GM23338 (cell line): ENCODE measurements around the gene SGCD.

Experiments
- CREB1 ChIP-seq: fragments of 250-450 bp; sonication (Bioruptor Pico); IDR thresholded peaks from 2 replicates; pipeline ENCODE4 v1.5.0; 2020; ENCODE audit warnings: low read depth, mild to moderate bottlenecking, moderate library complexity
- EZH2 ChIP-seq: fragments of 200-600 bp; sonication (generic); IDR thresholded peaks from one replicate; pipeline ENCODE4 v1.8.0; 2017; ENCODE audit warnings: antibody characterized with exemption, mild to moderate bottlenecking, low read depth; ENCODE audit not compliant: unreplicated experiment
- EZH2phosphoT487 ChIP-seq: fragments of 200-600 bp; sonication (generic); IDR thresholded peaks from one replicate; pipeline ENCODE4 v1.8.1; 2018; ENCODE audit warnings: antibody characterized with exemption; ENCODE audit not compliant: unreplicated experiment
- JUNB ChIP-seq: IDR thresholded peaks from one replicate; pipeline ENCODE4 v1.6.1; 2016; ENCODE audit warnings: antibody characterized with exemption; ENCODE audit not compliant: unreplicated experiment
- POLR2AphosphoS5 ChIP-seq: IDR thresholded peaks from 2 replicates; pipeline ENCODE4 v1.6.1; 2016; ENCODE audit warnings: antibody characterized with exemption, low read depth
- STAT1 ChIP-seq: IDR thresholded peaks from one replicate; pipeline ENCODE4 v1.6.1; 2016; ENCODE audit warnings: antibody characterized with exemption; ENCODE audit not compliant: unreplicated experiment
- TF ChIP-seq, protein P1 (sequence below), 2 experiments: fragments of 200-600 bp in 1 of 2; sonication (generic) in 1 of 2; conservative IDR thresholded peaks; 2 replicates each; pipeline versions ENCODE4 v1.5.1 to v1.6.1; 2016 to 2017; ENCODE audit warnings: antibody characterized with exemption in 2 of 2, low read depth in 2 of 2, mild to moderate bottlenecking in 2 of 2, moderate library complexity in 1 of 2
- TF ChIP-seq, protein P2 (sequence below): IDR thresholded peaks from one replicate; pipeline ENCODE4 v1.6.1; 2018; ENCODE audit warnings: antibody characterized with exemption; ENCODE audit not compliant: unreplicated experiment

GRCh38 chr5:156654444-156654843 lies 327.5 kb downstream of the SGCD start:
- TF ChIP-seq, protein P1, sequence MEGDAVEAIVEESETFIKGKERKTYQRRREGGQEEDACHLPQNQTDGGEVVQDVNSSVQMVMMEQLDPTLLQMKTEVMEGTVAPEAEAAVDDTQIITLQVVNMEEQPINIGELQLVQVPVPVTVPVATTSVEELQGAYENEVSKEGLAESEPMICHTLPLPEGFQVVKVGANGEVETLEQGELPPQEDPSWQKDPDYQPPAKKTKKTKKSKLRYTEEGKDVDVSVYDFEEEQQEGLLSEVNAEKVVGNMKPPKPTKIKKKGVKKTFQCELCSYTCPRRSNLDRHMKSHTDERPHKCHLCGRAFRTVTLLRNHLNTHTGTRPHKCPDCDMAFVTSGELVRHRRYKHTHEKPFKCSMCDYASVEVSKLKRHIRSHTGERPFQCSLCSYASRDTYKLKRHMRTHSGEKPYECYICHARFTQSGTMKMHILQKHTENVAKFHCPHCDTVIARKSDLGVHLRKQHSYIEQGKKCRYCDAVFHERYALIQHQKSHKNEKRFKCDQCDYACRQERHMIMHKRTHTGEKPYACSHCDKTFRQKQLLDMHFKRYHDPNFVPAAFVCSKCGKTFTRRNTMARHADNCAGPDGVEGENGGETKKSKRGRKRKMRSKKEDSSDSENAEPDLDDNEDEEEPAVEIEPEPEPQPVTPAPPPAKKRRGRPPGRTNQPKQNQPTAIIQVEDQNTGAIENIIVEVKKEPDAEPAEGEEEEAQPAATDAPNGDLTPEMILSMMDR (conservative IDR thresholded peaks at IDR 0.05; ENCODE audit: low read depth in 2 of 2), result no peak
- no peak for TF ChIP-seq POLR2AphosphoS5
- TF ChIP-seq EZH2, result no peak
- TF ChIP-seq EZH2phosphoT487, result no peak
- no peak for TF ChIP-seq JUNB
- TF ChIP-seq STAT1, result no peak
- TF ChIP-seq CREB1 (CRISPR knock-in tag), result no peak
- TF ChIP-seq, protein P2, sequence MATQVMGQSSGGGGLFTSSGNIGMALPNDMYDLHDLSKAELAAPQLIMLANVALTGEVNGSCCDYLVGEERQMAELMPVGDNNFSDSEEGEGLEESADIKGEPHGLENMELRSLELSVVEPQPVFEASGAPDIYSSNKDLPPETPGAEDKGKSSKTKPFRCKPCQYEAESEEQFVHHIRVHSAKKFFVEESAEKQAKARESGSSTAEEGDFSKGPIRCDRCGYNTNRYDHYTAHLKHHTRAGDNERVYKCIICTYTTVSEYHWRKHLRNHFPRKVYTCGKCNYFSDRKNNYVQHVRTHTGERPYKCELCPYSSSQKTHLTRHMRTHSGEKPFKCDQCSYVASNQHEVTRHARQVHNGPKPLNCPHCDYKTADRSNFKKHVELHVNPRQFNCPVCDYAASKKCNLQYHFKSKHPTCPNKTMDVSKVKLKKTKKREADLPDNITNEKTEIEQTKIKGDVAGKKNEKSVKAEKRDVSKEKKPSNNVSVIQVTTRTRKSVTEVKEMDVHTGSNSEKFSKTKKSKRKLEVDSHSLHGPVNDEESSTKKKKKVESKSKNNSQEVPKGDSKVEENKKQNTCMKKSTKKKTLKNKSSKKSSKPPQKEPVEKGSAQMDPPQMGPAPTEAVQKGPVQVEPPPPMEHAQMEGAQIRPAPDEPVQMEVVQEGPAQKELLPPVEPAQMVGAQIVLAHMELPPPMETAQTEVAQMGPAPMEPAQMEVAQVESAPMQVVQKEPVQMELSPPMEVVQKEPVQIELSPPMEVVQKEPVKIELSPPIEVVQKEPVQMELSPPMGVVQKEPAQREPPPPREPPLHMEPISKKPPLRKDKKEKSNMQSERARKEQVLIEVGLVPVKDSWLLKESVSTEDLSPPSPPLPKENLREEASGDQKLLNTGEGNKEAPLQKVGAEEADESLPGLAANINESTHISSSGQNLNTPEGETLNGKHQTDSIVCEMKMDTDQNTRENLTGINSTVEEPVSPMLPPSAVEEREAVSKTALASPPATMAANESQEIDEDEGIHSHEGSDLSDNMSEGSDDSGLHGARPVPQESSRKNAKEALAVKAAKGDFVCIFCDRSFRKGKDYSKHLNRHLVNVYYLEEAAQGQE, result no peak
